ENCODE results near the gene AKT3.

Gene AKT3

DNA sequence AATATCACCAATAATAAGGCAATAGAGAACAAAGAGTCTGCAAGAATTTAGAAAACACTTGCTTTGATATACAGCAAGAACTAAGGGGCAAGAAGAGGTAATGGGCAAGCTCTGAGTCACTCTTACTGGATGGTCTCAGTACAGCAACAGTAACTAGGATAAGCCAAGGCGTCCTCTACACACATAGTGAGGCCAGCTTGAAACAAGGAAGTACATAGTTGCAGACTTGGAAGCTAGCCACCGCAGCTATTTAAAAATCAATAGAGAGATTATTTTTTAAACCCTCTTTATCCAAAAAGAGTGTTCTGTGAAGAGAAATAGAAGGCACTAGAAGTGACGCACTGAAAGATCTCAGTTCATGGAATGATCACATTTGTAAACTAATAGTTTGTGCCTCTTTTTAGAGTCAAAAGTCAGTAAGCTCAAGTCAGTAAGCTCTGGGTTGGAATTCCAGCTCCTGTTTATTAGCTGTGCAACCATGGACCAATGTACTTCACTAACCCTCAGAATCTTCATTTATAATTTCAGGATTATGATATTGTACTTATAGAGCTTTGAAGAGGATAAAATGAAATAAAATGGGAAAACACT lies 118.6 kb downstream of the AKT3 start:
- TF ChIP-seq CTCF (IDR thresholded peaks at IDR 0.05; ENCODE audit: low read length, missing control alignments), result no peak
- H3K4me3 ChIP-seq (replicated peaks; ENCODE audit: low read depth, low read length), result no peak overlapping the region
- DNase-seq (ENCODE audit: low read depth), result peak; percentile 80

DNA sequence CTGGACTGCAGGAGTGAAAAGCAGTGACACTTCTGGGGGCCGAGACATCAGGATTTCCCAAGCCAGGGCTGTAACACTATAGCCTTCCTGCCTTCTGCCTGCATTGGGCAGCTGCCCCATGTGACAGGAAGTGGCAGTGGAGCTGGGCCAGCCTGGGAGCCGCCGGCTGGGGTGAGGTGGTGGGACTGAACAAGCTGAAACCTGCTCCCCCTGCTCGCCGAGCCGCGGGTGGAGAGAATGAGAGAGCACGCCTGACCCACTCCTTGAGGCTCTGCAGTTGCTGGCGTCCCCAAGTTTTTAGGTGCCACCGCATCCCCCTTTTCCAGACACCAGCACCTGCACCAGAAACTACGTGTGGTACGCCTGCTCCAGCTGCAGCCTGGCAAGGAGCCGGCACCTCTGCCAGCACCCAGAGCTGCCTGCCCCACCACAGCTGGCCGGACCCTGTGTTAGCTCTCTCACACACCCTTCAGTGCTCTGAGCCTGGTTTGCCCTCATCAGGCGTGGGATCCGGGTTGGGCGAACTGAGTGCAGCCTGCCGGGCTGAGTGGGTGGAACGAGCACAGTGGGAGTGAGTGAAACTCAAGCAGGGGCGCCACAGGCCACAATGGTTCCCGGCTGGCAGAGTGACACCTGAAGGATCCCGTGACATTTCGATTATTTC lies 119.4 kb downstream of the AKT3 start:
- DNase-seq (ENCODE audit: low read depth), result no peak
- no peak overlapping the region for H3K4me3 ChIP-seq (replicated peaks; ENCODE audit: low read depth, low read length)
- TF ChIP-seq CTCF (IDR thresholded peaks at IDR 0.05; ENCODE audit: low read length, missing control alignments), result no peak

DNA sequence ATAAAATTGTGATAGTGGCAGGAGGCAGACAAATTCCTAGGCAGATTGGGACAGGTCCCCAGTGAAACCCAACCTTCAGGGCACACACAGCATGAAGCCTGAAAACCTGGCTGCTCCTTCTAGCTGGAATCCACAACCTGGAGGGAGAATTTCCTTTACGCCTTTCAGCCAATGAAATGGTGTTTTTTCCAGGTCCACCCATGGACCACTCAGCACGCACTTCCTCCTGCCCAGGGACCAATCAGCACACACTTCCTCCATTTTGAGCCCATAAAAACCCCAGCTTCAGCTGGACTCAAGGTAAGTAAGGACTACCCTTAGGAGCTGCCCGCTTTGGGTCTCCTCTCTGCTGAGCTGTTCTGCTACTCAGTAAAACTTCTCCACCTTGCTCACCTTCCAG lies 120.1 kb downstream of the AKT3 start:
- no peak for DNase-seq (ENCODE audit: low read depth)
- H3K4me3 ChIP-seq (replicated peaks; ENCODE audit: low read depth, low read length), result no peak overlapping the region
- TF ChIP-seq CTCF (IDR thresholded peaks at IDR 0.05; ENCODE audit: low read length, missing control alignments), result no peak

- TF ChIP-seq CTCF (IDR thresholded peaks at IDR 0.05; ENCODE audit: low read length, missing control alignments), result no peak
- DNase-seq (ENCODE audit: low read depth), result no peak
Measured at GRCh38 chr1:243727503-243728203, 122.4 kb downstream of the AKT3 start.

DNA sequence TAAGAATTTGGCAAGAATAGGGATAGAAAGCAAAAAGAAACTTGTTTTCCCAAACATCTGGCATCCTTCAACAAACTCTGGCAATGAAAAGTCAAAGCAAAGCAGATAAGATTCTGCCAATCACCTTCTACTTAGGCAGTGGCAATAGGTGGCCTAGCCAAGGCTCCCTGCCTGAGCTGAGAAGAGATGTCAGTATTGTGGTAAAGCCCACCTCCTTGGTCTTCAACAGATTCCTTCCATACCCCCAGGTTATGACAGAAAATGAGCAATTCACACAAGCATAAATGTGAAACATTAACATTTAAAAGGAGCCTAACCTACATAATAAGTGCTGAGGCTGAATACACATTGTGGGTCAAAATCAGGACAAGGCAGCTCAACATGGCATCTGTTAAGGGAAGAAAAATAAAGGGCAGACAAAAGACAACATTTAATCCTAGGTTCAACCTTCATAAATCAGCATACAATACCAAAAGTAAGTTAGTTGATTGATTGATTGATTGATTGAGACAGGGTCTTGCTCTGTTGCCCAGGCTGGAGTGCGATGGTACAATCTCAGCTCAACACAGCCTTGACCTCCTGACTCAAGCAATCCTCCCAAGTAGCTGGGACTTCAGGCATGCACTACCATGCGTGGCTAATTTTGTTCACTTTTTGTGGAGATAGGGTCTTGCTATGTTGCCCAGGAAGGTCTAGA lies 123.1 kb downstream of the AKT3 start:
- no peak overlapping the region for H3K4me3 ChIP-seq (replicated peaks; ENCODE audit: low read depth, low read length)
- DNase-seq (ENCODE audit: low read depth), result no peak
- no peak for TF ChIP-seq CTCF (IDR thresholded peaks at IDR 0.05; ENCODE audit: low read length, missing control alignments)

More at GRCh38 chr1:243727503-243728203, 122.4 kb downstream of the AKT3 start:
- no peak overlapping the region for H3K4me3 ChIP-seq (replicated peaks; ENCODE audit: low read depth, low read length)

DNA sequence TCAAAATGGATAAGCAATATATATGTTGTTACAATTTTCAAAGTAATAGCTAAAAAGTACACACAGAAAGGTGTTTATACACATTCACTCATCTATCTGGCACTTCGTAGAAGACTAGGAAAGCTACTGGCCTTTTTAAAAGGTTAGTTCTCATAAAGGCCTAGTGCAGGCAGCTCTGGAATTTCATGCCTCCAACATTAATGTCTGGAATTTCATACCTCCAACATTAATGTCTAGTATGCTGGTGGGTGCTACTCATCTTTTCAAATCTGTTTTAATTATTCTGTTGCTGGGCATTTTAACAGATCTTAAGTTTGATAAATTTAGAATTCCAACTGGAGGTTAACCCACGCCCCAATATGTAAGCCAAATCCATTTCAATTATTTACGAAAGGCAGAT lies 124.2 kb downstream of the AKT3 start:
- TF ChIP-seq CTCF (IDR thresholded peaks at IDR 0.05; ENCODE audit: low read length, missing control alignments), result no peak
- DNase-seq (ENCODE audit: low read depth), result no peak

More for the DNA sequence above, 124.2 kb downstream of the AKT3 start:
- no peak overlapping the region for H3K4me3 ChIP-seq (replicated peaks; ENCODE audit: low read depth, low read length)
